Panc1 (cell line): ENCODE measurements around the gene SLC12A8. TPM values are rescaled to one million over a fixed set of nuclear protein-coding genes. Genes with fewer than 3 reads are reported as not detected.

Experiments
- ATAC-seq: fragments of 200-7000 bp; cut with Tn5 transposase; 2 replicates; pipeline ENCODE4 v1.9.1; 2020; ENCODE audit warnings: mild to moderate bottlenecking, moderate library complexity
- BruUV-seq: library from RNA; stranded (reverse); fragments of 400-500 nt; replicated peaks from 2 replicates; lab custom pipeline; 2021; lab: Mats Ljungman, UMichigan
- CTCF ChIA-PET: fragments of 300-600 bp; sonication (Branson Sonifier 250); formaldehyde crosslinking; loops from one replicate; lab custom pipeline; 2022; ENCODE audit warnings: antibody characterized with exemption; lab: Charles Lee
- POLR2A ChIA-PET: fragments of 300-600 bp; sonication (Branson Sonifier 250); formaldehyde crosslinking; loops from one replicate; lab custom pipeline; 2022; ENCODE audit warnings: antibody characterized with exemption; lab: Charles Lee
- DNase-seq: peaks from one replicate; pipeline ENCODE4 v3.0.0-alpha.2; 2010; ENCODE audit warnings: low read depth, low spot score
- H3K27ac ChIP-seq: 2 replicates; pipeline ENCODE4 v1.5.1; 2011; ENCODE audit warnings: mild to moderate bottlenecking, low read length, inconsistent platforms
- H3K27me3 ChIP-seq: fragments of 200-500 bp; sonication (Bioruptor generic); 2 replicates; pipeline ENCODE4 v1.6.0; 2014; ENCODE audit warnings: low read length, inconsistent platforms; ENCODE audit not compliant: control insufficient read depth, insufficient read depth
- H3K36me3 ChIP-seq: fragments of 200-500 bp; sonication (Bioruptor generic); 2 replicates; pipeline ENCODE4 v1.5.1; 2014; ENCODE audit warnings: inconsistent platforms, mild to moderate bottlenecking, low read length, moderate library complexity; ENCODE audit not compliant: control insufficient read depth, insufficient read depth
- H3K4me1 ChIP-seq: 2 replicates; pipeline ENCODE4 v1.5.1; 2011; ENCODE audit warnings: inconsistent platforms, mild to moderate bottlenecking, low read length, moderate library complexity; ENCODE audit not compliant: control insufficient read depth, insufficient read depth
- H3K4me3 ChIP-seq, 2 experiments: 2 replicates each; pipeline ENCODE4 v1.5.1; 2011 to 2012; ENCODE audit warnings: low read depth in 2 of 2, low read length in 2 of 2, mild to moderate bottlenecking in 2 of 2, inconsistent platforms in 1 of 2, moderate library complexity in 1 of 2
- H3K9me3 ChIP-seq: fragments of 200-500 bp; sonication (Bioruptor generic); 2 replicates; pipeline ENCODE4 v1.5.1; 2014; ENCODE audit warnings: low read depth, mild to moderate bottlenecking, inconsistent platforms, low read length, moderate library complexity; ENCODE audit not compliant: control insufficient read depth, insufficient read depth
- POLR2AphosphoS5 ChIP-seq: IDR thresholded peaks from 2 replicates; pipeline ENCODE4 v1.6.1; 2012; ENCODE audit warnings: mild to moderate bottlenecking, low read depth, low read length, moderate library complexity
- REST ChIP-seq, 2 experiments: IDR thresholded peaks; 2 replicates each; pipeline ENCODE4 v1.6.1; 2011 to 2012; ENCODE audit warnings: low read depth in 2 of 2, control low read depth in 1 of 2, low read length in 1 of 2, mild to moderate bottlenecking in 1 of 2, moderate library complexity in 1 of 2; ENCODE audit not compliant: insufficient read depth in 1 of 2
- SIN3A ChIP-seq: IDR thresholded peaks from 2 replicates; pipeline ENCODE4 v1.6.1; 2012; ENCODE audit warnings: low read depth, mild to moderate bottlenecking, low read length, moderate library complexity, borderline replicate concordance; ENCODE audit not compliant: insufficient read depth
- TCF7L2 ChIP-seq: IDR thresholded peaks from 2 replicates; pipeline ENCODE4 v1.6.1; 2011; ENCODE audit warnings: mild to moderate bottlenecking, low read depth, low read length, inconsistent platforms
- in situ Hi-C: cut with HindIII; loops from 2 replicates; pipeline ENCODE4 v1.10.0; 2016; ENCODE audit warnings: low sequenced_read_pairs, low pct_unique_long_range_greater_than_20kb
- intact Hi-C: fragments of 100-400 bp; cut with micrococcal nuclease; formaldehyde crosslinking; loops from one replicate; pipeline ENCODE4 v1.10.0; 2022; ENCODE audit not compliant: unreplicated experiment
- total RNA-seq: library from RNA; stranded (reverse); gene quantifications from one replicate; pipeline ENCODE4 v1.2.1, GENCODE V29; 2021; ENCODE audit not compliant: unreplicated experiment
- TF ChIP-seq, protein P1 (sequence below): fragments of 450-650 bp; IDR thresholded peaks from 2 replicates; pipeline ENCODE4 v1.5.1; 2017; ENCODE audit warnings: mild to moderate bottlenecking

The SLC12A8 gene
- total RNA-seq, 1 experiment from 2014 or later: 7.0 TPM

- POLR2A ChIA-PET: no interaction called here
- no peaks in the 10 kb centered on the region for H3K36me3 ChIP-seq
- ATAC-seq: no peak
- CTCF ChIA-PET: no interaction called here
- intact Hi-C loops: loop anchor here (10.0 kb wide), 1 partner anchor 213 kb away; no protein-coding TSS in a partner anchor
- no peak overlapping the region for H3K4me3 ChIP-seq
- H3K27ac ChIP-seq: no peak overlapping the region
- no peak for DNase-seq
- H3K27me3 ChIP-seq: peaks cover under 1% of the 10 kb centered on the region; the same call in 1 of the 2 replicates
- H3K4me1 ChIP-seq: no peaks in the 10 kb centered on the region
- BruUV-seq: no TSS peak
- in situ Hi-C loops: no loop called here
- H3K9me3 ChIP-seq: no peaks in the 10 kb centered on the region
- TF ChIP-seq POLR2AphosphoS5 (no peak), TCF7L2 (no peak), SIN3A (no peak), REST (IDR thresholded peaks at IDR 0.05; ENCODE audit: insufficient read depth in 1 of 2, low read depth in 2 of 2, low read length in 1 of 2) (no peak)
- TF ChIP-seq, protein P1, sequence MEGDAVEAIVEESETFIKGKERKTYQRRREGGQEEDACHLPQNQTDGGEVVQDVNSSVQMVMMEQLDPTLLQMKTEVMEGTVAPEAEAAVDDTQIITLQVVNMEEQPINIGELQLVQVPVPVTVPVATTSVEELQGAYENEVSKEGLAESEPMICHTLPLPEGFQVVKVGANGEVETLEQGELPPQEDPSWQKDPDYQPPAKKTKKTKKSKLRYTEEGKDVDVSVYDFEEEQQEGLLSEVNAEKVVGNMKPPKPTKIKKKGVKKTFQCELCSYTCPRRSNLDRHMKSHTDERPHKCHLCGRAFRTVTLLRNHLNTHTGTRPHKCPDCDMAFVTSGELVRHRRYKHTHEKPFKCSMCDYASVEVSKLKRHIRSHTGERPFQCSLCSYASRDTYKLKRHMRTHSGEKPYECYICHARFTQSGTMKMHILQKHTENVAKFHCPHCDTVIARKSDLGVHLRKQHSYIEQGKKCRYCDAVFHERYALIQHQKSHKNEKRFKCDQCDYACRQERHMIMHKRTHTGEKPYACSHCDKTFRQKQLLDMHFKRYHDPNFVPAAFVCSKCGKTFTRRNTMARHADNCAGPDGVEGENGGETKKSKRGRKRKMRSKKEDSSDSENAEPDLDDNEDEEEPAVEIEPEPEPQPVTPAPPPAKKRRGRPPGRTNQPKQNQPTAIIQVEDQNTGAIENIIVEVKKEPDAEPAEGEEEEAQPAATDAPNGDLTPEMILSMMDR: no peak
These were observed 4.5 kb downstream of the SLC12A8 start for GRCh38 chr3:125207949-125208568.

- DNase-seq (no peak), ATAC-seq (no peak)
- Histone ChIP-seq H3K4me3 (no peak overlapping the region), H3K27me3 (no peaks in the 10 kb centered on the region), H3K36me3 (no peaks in the 10 kb centered on the region), H3K4me1 (no peaks in the 10 kb centered on the region), H3K27ac (no peak overlapping the region), H3K9me3 (no peaks in the 10 kb centered on the region)
- intact Hi-C loops: loop anchor here (10.0 kb wide), 1 partner anchor 213 kb away; no protein-coding TSS in a partner anchor
- BruUV-seq: no TSS peak
- no peak for TF ChIP-seq SIN3A
- TF ChIP-seq, protein P1: no peak
- no peak for TF ChIP-seq POLR2AphosphoS5
- TF ChIP-seq TCF7L2: no peak
- TF ChIP-seq REST (IDR thresholded peaks at IDR 0.05; ENCODE audit: insufficient read depth in 1 of 2, low read depth in 2 of 2, low read length in 1 of 2): no peak
- in situ Hi-C loops: no loop called here
- CTCF ChIA-PET: interaction anchor here (0.6 kb wide), 1 partner anchor 213 kb away, joined by 3 read pairs; no protein-coding TSS in a partner anchor
- POLR2A ChIA-PET: no interaction called here
These were observed 5.0 kb downstream of the SLC12A8 start for GRCh38 chr3:125207507-125207906.
